K562 (cell line): ENCODE measurements around the gene ARL3. TPM values are rescaled to one million over a fixed set of nuclear protein-coding genes. Genes with fewer than 3 reads are reported as not detected.

Experiments
- MGA ChIP-seq: fragments of 450-650 bp; IDR thresholded peaks from 2 replicates; pipeline ENCODE4 v1.6.1; 2016; ENCODE audit warnings: mild to moderate bottlenecking, moderate library complexity
- TEAD1 ChIP-seq, 2 experiments: fragments of 450-650 bp in 1 of 2; sonication (generic) in 1 of 2; formaldehyde crosslinking; IDR thresholded peaks; 2 replicates each; pipeline versions ENCODE4 v1.4.0 to v1.8.0; 2020 to 2022; ENCODE audit warnings: mild to moderate bottlenecking in 2 of 2, missing genetic modification reagents in 1 of 2
- polyA plus RNA-seq, 8 experiments: library from polyadenylated mRNA; depleted of rRNA in 4 of 8; stranded (reverse) in 5 of 8; unstranded in 3 of 8; fragments of >200 nt; fragmentation: Nextera tagmentation in 2 of 8; fragmentation: Illumina TruSeq in 1 of 8; extraction: Ambion mirVana in 2 of 8; extraction: Trizol in 1 of 8; gene quantifications; 2 replicates each; pipeline versions ENCODE4 v1.2.1 to v1.2.3, GENCODE V29; 2011 to 2014; ENCODE audit warnings: inconsistent platforms in 1 of 8, missing spikeins in 1 of 8
- total RNA-seq, 7 experiments: library from RNA; depleted of rRNA in 6 of 7; stranded (reverse); fragments of >200 nt in 6 of 7; fragmentation: Illumina TruSeq in 2 of 7; extraction: Trizol in 2 of 7; gene quantifications; 2 replicates each; pipeline versions ENCODE4 v1.2.1 to v1.2.3, GENCODE V29; 2011 to 2021; ENCODE audit warnings: low replicate concordance in 1 of 7

ARL3 gene
- total and polyA plus RNA-seq, 9 of the 15 experiments (the other 6 are each of a cell fraction or from before 2014, with no cell fraction given) = 2.9 to 8.9 (median 4.8) TPM

- TF ChIP-seq MGA = no peak
- TF ChIP-seq TEAD1 (CRISPR knock-in tag; IDR thresholded peaks at IDR 0.05) = no peak
These were observed 52.6 kb downstream of the ARL3 start (continued) for GRCh38 chr10:102661658-102662028.
